ENCODE data around the gene INO80. TPM values are rescaled to one million over a fixed set of nuclear protein-coding genes. Genes with fewer than 3 reads are reported as not detected.

The INO80 gene
- total RNA-seq, 1 donor from 2014 or later, result 20.4 TPM

- Mint-ChIP-seq H3K27me3 (ENCODE audit: unreplicated experiment) (no peaks in the 10 kb centered on the region), H3K27ac (ENCODE audit: unreplicated experiment) (no peak overlapping the region), H3K36me3 (ENCODE audit: unreplicated experiment) (no peaks in the 10 kb centered on the region), H3K9me3 (ENCODE audit: unreplicated experiment) (no peaks in the 10 kb centered on the region), H3K4me1 (ENCODE audit: low read depth, unreplicated experiment) (no peaks in the 10 kb centered on the region), H3K4me3 (ENCODE audit: unreplicated experiment) (no peak overlapping the region)
- TF ChIP-seq CTCF (IDR thresholded peaks at IDR 0.05; ENCODE audit: partially characterized antibody, unreplicated experiment), result no peak
- DNase-seq, result no peak
Measured at GRCh38 chr15:41073028-41073427, 43.1 kb downstream of the INO80 start.

DNA sequence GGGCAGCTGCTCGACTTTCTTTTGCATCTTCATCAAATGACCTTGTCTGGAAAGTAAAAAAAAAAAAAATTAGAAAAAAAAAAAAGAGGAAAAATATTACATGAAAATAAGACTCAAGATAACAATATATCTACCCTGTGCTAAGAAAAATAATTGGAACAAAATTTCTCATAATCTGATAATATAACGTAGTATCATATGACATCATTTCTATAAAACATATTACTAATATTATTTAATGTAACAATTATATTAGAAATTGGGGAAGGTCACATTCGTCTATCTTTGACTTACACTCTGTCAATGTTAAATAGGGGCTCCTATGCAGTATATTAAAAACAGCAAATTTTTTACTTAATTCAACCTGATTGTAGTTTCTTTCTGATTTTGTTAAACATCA is 44.1 kb downstream of the INO80 start:
- no peak for TF ChIP-seq CTCF (IDR thresholded peaks at IDR 0.05; ENCODE audit: partially characterized antibody, unreplicated experiment)
- no peak overlapping the region for H3K4me3 Mint-ChIP-seq (ENCODE audit: unreplicated experiment)
- no peaks in the 10 kb centered on the region for H3K4me1 Mint-ChIP-seq (ENCODE audit: low read depth, unreplicated experiment)
- no peaks in the 10 kb centered on the region for H3K36me3 Mint-ChIP-seq (ENCODE audit: unreplicated experiment)
- no peaks in the 10 kb centered on the region for H3K27me3 Mint-ChIP-seq (ENCODE audit: unreplicated experiment)
- no peaks in the 10 kb centered on the region for H3K9me3 Mint-ChIP-seq (ENCODE audit: unreplicated experiment)
- DNase-seq, result no peak
- no peak overlapping the region for H3K27ac Mint-ChIP-seq (ENCODE audit: unreplicated experiment)

DNA sequence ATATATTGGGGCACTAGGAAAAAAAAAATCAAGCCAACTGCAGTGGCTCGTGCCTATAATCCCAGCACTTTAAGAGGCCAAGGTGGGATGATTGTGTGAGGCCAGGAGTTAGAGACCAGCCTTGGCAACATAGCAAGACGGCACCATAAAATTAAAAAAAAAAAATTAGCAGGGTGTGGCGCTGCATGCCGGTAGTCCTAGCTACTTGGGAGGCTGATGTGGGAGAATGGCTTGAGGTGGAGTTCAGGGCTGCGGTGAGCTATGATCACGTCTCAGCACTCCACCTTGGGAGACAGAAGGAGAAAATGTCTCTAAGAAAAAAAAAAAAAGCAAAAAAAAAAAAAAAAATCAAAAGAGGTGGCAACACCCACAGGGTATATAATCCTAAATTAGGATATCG is 49.6 kb downstream of the INO80 start:
- peaks cover 1% of the 10 kb centered on the region for H3K9me3 Mint-ChIP-seq (ENCODE audit: unreplicated experiment)
- no peak for DNase-seq
- H3K36me3 Mint-ChIP-seq (ENCODE audit: unreplicated experiment), result peaks cover 11% of the 10 kb centered on the region
- no peak for TF ChIP-seq CTCF (IDR thresholded peaks at IDR 0.05; ENCODE audit: partially characterized antibody, unreplicated experiment)
- no peaks in the 10 kb centered on the region for H3K27me3 Mint-ChIP-seq (ENCODE audit: unreplicated experiment)
- no peak overlapping the region for H3K27ac Mint-ChIP-seq (ENCODE audit: unreplicated experiment)
- no peak overlapping the region for H3K4me3 Mint-ChIP-seq (ENCODE audit: unreplicated experiment)
- no peaks in the 10 kb centered on the region for H3K4me1 Mint-ChIP-seq (ENCODE audit: low read depth, unreplicated experiment)

GRCh38 chr15:41061667-41062066 is 54.4 kb downstream of the INO80 start:
- H3K4me3 Mint-ChIP-seq (ENCODE audit: unreplicated experiment), result no peak overlapping the region
- H3K9me3 Mint-ChIP-seq (ENCODE audit: unreplicated experiment), result peaks cover 1% of the 10 kb centered on the region
- no peak for DNase-seq
- no peak for TF ChIP-seq CTCF (IDR thresholded peaks at IDR 0.05; ENCODE audit: partially characterized antibody, unreplicated experiment)
- no peaks in the 10 kb centered on the region for H3K4me1 Mint-ChIP-seq (ENCODE audit: low read depth, unreplicated experiment)
- H3K27ac Mint-ChIP-seq (ENCODE audit: unreplicated experiment), result no peak overlapping the region
- no peaks in the 10 kb centered on the region for H3K27me3 Mint-ChIP-seq (ENCODE audit: unreplicated experiment)
- peaks cover 21% of the 10 kb centered on the region for H3K36me3 Mint-ChIP-seq (ENCODE audit: unreplicated experiment)

GRCh38 chr15:41060505-41060904 is 55.6 kb downstream of the INO80 start:
- Mint-ChIP-seq H3K27ac (ENCODE audit: unreplicated experiment) (no peak overlapping the region), H3K36me3 (ENCODE audit: unreplicated experiment) (peaks cover 21% of the 10 kb centered on the region), H3K9me3 (ENCODE audit: unreplicated experiment) (peaks cover 1% of the 10 kb centered on the region), H3K27me3 (ENCODE audit: unreplicated experiment) (no peaks in the 10 kb centered on the region), H3K4me3 (ENCODE audit: unreplicated experiment) (no peak overlapping the region), H3K4me1 (ENCODE audit: low read depth, unreplicated experiment) (no peaks in the 10 kb centered on the region)
- DNase-seq, result no peak
- TF ChIP-seq CTCF (IDR thresholded peaks at IDR 0.05; ENCODE audit: partially characterized antibody, unreplicated experiment), result no peak
